Activated CD4-positive, alpha-beta T cell treated with anti-CD3 and anti-CD28 coated beads, Interleukin-2, amount 50 U/mL, for 1 hour (primary cell): ENCODE results near the gene C16orf74.
A peak's percentile ranks its signal among the peaks of the same experiment; 100 is the strongest.

Experiments used
- DNase-seq: peaks from one replicate; pipeline ENCODE4 v3.0.0-alpha.2; 2020

Gene C16orf74

DNA sequence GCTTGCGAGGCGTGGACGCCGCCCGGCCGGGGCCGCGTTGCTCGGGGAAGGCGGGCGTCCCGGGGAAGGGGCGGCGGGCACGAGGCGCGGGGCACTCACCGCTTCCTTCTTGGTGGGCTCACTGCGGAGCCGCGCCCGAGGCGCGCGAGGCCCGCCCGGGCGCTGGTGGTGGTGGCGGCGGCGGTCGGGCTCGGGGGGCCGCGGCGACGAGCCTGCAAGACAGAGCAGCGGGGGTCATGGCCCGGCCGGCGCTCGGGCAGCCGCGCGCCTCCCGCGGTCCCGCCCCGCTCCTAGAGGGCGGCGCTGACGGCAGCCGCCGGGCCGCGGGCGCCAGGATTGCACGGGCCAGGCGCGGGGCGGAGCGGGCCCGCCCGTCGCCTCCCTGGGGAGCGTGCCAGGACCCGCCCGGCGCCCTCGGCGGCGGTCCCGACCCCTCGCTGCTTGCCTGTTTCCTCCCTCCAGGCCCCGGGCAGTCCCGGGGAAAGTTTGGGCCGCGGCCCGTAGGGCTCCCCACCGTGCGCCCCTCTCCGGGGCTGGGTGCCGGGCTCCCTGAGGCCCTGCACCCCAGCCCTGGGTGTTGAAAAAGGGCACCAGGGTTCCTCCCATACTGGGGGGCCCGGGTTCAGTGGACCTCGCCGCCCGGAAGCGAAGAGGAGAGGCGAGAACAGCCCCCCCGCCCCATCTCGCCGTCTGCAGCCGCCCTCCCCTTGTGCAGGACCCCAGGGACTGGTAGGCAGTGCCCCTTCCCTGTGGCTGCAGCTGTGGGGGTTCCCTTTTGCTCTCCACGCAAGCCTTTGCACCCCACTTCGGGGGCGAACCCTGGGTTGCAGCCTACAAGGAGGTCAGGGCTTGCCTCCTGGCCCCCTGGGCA lies at the start of gene C16orf74:
C16orf74 (minus strand) TSS at position 270 of the 871 bp plus-strand sequence. CDS start 15,879 bp downstream, outside the sequence.
- no peak for DNase-seq

DNA sequence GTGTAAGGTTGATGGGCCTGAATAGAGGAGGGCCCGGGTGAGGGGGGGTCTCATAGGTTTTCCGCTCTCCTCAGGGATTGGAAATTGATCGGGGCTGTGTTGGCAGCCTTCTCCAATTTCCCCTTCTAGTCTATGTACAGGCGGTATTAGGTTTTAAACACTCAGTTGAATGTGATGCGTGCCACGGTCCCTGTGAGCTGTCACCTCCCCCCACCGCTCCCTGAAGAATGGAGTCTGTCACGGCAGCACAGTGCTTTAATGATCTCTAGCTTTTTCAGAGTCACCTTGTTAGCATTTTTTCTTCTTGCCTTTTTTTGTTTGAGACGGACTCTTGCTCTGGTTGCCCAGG lies 49.4 kb upstream of the C16orf74 start:
- DNase-seq = peak; percentile 43

DNA sequence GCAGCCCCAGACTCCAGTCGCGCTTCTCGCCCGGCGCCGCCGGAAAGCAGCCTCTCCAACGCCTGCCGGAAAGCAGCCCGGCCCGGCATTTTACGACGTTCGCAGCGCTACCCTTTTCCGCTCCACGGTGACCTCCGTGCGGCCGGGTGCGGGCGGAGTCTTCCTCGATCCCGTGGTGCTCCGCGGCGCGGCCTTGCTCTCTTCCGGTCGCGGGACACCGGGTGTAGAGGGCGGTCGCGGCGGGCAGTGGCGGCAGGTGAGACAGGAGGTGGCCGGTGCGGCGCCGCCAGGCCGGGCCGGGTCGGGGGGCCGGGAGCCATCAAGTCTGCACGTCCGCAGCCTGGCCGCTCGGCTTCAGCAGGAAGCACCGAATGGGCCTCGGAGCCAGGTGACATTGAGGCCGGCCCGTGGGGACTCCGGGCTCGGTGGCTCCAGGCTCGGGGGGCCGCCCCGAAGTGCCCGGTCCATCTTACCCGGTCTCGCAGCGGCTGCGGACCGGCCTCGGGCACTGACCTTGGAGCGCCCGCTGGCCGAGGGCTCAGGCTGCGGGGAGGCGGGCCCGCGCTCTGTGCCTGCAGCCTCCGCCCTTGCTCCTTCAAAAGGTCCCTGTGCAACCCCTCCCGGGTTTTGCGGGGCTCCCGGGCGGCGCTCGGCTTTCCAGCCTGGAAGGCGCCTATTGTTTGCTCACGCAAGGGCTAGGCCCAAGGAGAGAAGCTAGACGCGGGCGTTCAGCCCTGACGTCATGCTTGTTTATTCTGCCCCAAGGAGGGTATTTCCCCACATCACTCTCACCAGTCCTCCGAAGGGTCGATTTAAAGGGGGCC lies 48.8 kb upstream of the C16orf74 start, which contains the start of the genes COX4I1 and EMC8:
COX4I1 (plus strand) TSS at position 199 of the 824 bp plus-strand sequence. CDS start 1,511 bp downstream, outside the sequence.
EMC8 (minus strand) TSS at position 48 of the 824 bp plus-strand sequence. CDS start 249 bp downstream, outside the sequence.
- DNase-seq = peak; percentile 92

DNA sequence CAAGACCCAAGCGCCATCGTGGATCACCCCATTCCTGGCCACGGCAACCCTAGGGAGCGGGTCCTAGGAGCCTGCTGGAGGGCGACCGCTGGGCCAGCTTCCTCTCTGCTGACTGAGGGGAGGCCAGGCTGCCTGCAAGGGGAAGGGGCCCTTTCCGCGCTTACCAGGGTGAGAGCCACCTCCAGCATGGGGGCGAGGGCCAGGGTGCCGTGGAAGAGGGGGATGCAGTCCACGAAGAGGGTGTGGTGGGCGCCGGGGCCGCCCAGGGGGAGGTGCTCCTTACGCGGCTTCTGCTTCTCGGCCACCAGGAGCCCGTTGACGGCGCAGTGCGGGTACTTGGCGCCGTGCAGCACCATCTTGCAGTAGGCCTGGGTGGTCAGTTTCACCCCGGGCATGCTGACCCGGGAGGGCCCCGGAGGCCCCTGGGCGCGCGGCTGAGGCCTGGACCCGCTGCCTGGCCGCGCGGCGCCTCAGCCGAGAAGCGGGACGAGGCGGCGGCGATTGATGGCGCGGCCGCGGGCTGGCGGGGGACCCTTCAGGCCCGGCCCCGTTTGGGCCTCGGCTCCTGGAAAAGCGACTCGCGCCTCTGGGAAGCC lies 48.1 kb upstream of the C16orf74 start:
- no peak for DNase-seq

DNA sequence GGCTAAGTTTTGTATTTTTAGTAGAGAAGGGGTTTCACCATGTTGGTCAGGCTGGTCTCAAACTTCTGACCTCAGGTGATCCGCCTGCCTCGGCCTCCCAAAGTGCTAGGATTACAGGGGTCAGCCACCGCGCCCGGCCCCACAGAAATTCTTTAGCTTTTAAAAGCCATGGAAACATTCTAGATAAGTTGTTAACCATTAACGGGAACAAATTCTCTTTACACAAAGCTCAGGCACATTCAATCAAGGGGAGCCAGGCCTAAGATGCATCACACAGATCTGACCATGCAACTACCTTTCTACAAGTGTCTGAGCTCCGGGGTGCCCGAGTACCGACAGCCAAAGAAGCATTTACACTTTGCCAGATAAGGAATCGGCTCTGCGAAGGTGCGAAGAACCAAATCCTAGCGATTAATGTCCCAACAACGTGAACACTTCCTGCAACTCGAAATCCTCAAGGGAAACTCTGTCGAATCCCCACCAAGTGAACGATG lies 47.4 kb upstream of the C16orf74 start:
- DNase-seq = no peak

DNA sequence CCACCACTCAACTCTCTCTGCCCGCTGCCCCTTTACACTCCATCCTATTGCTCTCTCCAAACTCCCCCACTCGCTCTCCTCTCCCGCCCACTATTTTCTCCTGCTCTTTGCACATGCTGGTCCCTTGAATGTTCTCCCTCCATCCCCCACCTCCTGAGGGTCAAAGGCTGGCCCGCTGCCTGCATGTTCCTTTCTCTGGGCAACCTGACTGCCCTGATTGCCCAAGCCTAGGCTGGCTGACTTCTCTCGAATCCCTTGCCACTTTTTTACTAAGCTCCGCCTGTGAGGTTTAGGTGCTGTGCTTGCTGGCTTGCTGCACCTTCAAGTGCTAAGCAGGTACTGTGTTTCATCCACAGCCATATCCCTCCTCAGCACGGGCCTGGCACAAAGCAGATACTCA lies 45.7 kb upstream of the C16orf74 start:
- DNase-seq = no peak

DNA sequence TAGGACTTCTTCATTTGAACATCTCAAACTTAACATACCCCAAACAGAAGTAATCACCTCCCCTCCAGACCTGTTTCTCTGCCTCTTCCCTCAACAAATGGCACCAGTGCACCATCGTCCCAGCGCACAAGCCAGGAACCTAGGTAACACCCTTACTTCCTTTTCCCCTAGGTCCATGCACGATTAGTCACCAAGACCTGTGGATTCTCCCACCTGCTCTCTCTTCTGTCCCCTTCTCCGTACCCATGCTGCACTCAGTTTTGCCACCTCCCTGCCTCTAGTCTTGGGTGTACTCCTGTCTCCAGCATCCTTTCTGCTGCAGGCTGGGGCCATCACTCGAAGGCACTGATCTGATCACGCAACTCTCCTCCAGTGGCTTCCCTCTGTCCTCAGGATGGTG lies 45.3 kb upstream of the C16orf74 start:
- no peak for DNase-seq

DNA sequence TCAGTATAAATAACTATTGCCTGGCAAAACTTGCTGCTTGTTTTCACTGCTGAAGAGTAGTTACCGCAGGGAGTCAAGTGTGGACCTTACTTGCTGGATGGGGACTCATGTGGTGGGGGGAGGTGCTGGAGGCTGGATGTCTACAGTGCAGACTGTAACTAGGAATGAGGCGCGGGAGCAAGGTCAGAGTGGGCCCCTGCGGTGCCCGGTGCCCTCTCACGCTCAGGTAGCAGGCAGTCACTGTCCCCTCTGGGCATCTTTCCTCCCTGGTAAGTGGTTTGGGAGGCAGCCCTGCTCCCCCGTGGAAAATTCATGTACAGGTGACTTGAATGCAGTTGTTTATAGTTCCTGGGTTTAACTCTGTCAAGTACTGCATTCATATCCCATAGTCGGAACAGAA lies 43.8 kb upstream of the C16orf74 start:
- DNase-seq = no peak

DNA sequence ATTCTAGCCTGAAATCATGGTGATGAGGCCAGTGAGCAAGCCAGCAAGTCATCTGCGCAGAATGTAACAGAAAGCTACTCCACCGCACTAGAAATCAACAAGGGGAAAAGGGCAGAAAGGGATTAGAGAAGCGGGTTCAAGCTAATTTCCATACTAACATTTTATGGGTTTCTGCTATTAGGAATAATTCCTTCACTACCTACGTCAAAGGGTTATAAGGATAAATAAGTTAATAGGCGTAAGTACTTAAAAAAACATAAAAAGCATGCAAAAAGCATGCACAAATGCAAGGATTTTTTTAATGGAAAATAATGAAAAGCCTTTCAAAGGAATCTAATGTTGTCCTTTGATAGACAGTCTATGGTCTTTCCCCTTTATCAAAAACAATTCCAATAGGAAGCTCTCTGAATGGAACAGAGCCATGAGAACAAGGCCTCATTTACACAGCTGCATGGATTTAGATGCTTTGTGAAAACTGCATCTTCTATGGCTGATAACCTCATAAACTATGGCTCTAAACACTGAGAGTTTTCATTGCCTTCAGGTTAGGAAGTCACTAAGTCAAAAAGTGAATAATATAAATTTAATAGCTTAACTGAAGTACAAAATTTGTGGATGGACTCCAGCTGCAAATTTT lies 42.9 kb upstream of the C16orf74 start:
- DNase-seq = no peak

DNA sequence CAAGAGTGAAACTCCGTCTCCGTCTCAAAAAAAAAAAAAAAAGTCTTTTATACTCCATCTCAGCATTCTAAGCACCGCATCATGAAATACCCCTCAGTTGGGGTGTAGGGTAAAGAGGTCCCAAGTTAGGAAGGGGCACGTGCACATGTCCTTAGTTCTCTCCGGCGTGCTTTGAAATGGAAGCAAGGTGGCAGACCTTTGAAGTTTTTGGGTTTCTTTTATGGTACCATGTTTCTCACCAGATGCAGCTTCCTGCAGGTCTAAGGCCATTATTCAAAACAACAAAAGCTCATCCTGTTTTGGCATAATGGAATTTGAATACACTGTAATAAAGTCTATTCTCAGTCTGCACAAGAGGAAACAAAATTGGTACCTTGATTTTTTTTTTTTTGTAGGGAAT lies 38.9 kb upstream of the C16orf74 start:
- no peak for DNase-seq

DNA sequence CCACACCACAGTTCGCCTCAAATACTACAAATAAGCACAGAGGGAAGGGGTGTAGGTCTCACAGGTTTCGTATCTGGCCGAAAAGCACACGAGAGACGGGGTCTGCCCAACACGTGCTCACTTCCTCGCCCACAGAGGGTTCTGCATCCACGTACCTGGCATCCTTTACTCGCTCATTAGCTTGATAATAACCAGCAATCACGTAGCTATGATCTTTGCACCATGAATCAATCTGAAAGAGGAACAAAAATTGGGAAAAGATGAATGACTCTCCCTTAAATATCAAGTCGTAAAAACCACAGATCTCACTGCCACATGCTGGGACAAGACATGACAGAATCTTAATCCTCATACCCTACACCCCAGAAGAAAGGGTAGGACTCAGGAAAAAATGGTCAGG lies 37.9 kb upstream of the C16orf74 start:
- DNase-seq = no peak

DNA sequence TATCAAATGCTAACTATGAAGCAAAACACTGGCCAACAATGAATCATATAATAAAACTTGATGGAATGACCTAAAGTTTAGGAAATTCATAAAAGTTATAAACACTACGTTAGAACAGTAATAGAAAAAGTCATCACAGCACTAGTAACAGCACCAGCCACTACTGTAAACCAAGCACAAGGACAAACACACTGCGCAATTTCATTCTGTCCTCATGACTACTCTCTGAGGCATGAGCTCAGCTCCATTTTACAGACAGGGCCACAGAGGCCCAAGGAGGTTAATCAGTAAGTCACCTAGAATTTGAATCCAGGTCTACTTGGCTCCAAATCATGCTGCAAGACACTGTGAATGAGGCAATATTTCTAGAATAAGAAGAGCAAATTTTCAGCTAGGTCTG lies 35.0 kb upstream of the C16orf74 start:
- DNase-seq = no peak

DNA sequence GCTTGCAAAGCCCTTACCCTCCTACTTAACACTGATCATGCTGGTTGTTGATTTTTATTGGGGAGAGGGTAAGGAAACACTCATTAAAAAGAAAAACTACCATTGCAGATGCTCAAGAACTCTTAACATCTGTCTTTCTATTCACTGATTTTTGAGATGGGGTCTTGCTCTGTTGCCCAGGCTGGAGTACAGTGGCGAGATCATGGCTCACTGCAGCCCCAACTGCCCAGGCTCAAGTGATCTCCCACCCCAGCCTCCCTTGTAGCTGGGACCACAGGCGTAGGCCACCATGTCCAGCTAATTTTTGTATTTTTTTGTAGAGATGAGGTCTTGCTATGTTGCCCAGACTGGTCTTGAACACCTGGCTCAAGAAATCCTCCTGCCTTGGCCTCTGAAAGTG lies 33.9 kb upstream of the C16orf74 start:
- no peak for DNase-seq

DNA sequence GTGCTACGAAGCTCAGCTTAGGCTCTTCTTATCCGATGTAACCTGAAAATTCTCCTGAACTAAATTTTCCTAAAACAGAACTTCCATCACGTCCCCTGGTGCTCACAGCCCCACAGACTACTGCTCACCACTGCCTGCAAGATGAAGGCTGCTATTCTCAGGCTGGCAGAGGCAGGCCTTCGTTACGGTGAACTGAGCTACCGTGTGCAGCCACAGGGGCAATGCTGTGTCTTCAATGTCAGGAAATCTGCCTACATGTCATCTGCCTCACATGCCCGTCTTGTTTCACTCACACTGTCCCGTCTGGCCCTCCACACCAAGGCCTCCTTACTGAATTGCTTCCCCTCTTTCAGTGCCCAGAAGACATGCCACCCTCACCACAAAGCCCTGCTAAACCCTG lies 32.5 kb upstream of the C16orf74 start:
- no peak for DNase-seq

DNA sequence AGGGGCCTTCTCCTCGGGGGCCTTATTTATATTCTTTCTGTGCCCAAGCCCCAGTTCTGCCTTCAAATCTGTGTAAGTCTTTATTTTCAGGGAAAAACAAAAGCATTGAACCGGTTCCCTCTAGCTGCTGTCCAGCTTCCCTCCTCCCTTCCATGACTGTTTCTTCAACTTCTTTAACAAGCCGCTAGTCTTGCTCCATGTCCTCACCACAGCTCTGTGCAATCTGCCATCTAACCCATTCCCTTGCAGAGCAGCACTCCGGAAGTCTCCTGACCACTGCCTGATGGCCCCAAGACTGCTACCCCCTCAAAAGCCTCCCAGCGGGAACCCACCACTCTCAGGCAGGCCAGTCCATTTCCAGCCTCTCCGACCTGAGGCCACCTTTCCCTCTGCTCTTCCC lies 31.6 kb upstream of the C16orf74 start:
- DNase-seq = no peak

DNA sequence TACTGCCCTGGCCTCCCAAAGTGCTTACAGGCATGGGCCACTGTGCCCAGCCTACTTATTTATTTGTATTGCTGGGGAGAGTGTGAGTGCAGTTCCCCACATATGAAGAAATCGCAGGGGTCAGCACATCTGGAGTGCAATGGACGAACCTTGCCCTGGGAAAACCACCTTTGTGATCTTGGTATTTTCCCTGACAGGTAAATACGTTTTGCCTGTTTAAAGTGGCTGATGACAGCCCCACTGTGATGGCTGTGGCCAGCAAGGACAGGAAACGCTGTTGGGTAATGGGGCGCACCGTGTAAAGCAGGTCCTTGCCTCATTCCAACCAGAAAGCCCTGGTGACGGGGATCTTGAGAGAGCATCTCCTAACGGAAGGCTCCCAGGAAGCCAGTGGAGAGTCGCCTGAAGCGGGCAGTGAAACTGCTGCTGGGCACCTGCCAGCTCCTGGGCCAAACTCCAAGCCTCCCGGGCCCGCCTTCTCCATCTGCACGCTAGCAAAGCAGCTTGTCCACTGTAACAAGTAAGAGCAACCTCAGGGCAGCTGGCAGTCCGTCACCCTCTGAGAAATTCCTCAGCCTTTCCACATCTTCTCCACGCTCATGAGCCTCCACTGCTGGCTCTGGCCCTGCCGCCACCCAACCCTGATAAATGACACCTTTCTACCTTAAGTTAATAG lies 30.9 kb upstream of the C16orf74 start:
- DNase-seq = no peak

DNA sequence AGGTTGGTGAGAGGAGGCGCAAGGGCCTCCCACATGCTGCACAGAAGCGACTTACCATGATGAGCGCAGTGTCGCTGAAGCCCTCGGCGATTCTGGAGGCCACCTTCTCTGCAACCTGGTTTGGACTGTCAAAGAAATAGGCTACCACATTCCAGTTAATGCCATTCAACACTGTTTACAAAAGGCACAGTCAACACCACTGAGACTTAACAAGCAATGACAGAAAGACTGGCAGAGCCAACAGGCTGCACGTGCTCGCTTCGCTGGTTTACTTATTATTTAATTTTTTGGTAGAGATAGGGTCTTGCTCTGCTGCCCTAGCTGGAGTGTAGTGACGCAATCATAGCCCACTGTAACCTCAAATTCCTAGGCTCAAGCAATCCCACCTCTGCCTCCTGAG lies 30.3 kb upstream of the C16orf74 start:
- DNase-seq = no peak

DNA sequence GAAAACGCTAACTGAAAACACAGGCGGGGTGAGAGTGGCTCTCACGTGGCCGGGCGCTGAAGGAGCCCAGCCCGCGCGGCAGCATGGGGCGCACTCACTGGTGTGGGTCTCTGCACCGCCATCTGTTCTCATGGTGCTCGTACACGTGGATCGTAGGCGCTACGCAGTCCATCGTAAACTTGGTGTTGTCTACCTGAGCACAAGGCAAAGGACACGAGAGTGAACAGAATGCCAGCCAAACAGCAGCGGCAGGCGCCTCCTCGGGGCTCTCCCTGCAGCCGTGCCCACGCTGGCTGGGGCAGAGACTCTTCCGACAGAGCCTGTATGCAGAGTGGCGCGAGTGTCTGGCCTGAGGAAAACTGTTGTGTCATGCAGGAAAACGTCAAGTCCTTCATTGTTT lies 29.4 kb upstream of the C16orf74 start:
- no peak for DNase-seq

DNA sequence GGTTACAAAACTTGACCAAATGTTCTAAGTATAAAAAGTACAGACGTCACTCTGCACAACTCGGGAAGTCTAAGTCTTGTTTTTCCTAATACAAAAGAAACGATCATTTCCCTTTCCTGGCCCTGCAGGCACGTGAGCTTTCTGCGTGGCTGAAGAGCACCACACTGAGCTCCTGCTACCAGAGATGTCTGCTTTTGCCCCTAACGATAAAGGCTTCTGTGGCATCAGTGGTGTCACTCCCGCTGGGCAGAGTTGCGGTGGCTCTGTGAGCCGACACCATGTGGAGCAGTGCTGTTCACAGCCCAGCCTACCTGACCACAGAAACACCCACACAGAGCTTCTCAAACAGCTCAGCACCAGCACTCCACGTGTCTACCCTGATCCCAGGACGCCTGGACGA lies 28.0 kb upstream of the C16orf74 start:
- DNase-seq = no peak

DNA sequence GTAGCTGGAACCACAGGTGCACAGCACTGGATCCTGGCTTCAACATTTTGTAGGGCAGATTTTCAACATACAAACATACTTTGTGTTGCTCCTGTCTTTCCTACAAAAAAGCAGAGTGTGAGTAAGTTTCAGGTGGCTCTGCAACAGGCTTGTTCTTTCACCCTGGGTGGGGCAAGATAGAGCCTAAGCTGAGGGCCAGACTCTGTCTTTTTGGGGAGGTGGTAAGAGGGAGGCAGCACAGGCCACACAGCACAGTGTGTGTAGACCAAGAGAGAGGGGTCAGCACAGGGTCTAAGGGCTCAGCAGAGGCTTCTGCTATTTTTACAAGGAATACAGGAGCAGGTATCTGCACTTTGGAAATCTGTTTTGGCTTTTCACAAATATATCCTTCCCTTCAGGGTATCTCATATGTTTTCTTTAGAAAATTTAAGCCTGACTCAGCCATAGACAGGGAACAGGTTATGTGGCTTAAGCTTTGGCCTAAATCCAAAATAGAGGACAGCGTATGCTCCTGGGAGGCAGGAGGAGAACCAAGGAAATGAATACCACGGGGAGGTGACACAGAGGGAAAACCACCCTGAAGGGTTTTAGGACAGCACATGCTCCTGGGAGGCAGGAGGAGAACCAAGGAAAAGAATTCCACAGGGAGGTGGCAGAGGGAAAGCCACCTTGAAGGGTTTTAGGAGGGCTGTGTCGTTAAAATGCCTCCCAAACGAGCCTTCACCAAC lies 26.9 kb upstream of the C16orf74 start:
- no peak for DNase-seq

DNA sequence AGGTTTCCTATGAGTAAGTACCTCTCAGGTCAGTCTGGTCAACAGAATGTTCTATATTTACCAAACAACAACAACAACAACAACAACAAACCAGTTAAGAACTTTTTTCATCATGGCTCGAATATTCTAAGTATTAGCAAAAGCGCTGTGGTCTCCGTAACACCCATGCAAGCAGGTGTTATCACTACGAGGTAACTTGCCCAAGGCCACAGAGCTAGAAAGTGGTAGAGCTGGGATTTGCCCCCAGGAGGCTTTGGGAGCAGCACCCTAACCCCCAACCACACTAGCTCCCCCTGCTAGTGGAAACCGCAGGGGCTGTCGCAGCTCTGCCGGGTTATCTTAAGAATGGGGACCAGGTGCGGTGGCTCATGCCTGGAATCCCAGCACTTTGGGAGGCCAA lies 23.9 kb upstream of the C16orf74 start:
- DNase-seq = no peak

DNA sequence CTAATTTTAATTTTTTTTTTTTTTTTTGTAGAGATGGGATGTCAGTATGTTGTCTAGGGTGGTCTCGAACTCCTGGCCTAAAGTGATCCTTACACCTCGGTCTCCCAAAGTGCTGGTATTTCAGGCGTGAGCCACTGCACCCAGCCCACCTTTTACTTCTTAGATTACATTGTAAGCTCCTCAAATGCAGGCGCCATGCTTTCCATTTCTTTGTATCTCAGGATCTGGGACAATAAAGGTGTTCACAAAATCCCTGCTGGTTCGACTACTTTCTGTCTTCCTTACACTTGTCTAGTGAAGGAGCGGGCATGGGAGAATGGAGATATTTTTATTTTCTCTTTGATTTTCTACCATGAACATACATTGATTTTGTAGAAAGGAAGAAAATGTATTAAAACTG lies 23.2 kb upstream of the C16orf74 start:
- DNase-seq = no peak
